Astrocyte (in vitro differentiated cells and primary cell): ENCODE data around the gene NCMAP.

Experiments used
- EZH2 ChIP-seq: IDR thresholded peaks from 2 replicates; pipeline ENCODE4 v1.6.1; 2012; ENCODE audit warnings: mild to moderate bottlenecking, low read length, inconsistent platforms; ENCODE audit not compliant: insufficient read depth
- TF ChIP-seq, protein P1 (sequence below): IDR thresholded peaks from 2 replicates; pipeline ENCODE4 v1.5.1; 2011; ENCODE audit warnings: low read depth, mild to moderate bottlenecking, inconsistent platforms, low read length, moderate library complexity; ENCODE audit not compliant: insufficient read depth

DNA sequence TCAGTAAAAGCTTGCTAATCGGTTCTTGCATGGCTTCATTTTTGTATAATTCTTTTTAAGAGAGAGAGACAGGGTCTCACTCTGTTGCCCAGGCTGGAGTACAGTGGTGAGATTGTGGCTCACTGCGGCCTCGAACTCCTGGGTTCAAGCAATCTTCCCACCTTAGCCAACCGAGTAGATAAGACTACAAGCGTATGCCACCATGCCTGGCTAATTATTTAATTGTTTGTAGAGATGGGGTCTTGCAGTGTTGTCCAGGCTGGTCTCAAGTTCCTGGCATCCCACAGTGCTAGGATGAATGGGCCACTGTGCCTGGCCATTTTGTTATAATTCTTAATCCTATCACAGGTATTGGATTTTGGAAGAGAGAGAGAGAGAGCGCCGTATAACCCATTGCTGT is 29.8 kb upstream of the NCMAP start:
- TF ChIP-seq, protein P1, sequence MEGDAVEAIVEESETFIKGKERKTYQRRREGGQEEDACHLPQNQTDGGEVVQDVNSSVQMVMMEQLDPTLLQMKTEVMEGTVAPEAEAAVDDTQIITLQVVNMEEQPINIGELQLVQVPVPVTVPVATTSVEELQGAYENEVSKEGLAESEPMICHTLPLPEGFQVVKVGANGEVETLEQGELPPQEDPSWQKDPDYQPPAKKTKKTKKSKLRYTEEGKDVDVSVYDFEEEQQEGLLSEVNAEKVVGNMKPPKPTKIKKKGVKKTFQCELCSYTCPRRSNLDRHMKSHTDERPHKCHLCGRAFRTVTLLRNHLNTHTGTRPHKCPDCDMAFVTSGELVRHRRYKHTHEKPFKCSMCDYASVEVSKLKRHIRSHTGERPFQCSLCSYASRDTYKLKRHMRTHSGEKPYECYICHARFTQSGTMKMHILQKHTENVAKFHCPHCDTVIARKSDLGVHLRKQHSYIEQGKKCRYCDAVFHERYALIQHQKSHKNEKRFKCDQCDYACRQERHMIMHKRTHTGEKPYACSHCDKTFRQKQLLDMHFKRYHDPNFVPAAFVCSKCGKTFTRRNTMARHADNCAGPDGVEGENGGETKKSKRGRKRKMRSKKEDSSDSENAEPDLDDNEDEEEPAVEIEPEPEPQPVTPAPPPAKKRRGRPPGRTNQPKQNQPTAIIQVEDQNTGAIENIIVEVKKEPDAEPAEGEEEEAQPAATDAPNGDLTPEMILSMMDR: no peak
- TF ChIP-seq EZH2: no peak
